MM.1S (cell line): Measurements from ENCODE around the gene PDE4A.

Experiments used
- CTCF ChIP-seq: fragments of 300-600 bp; sonication (generic); IDR thresholded peaks from 2 replicates; pipeline ENCODE4 v1.5.1; 2016; ENCODE audit warnings: antibody characterized with exemption, low read length, mixed read lengths
- EZH2 ChIP-seq: fragments of 300-600 bp; sonication (generic); optimal IDR thresholded peaks from 2 replicates; pipeline ENCODE3; 2017; ENCODE audit warnings: low read depth, mild to moderate bottlenecking, antibody characterized with exemption, low read length, mixed read lengths

GRCh38 chr19:10450853-10451609 is 30.7 kb downstream of the PDE4A start:
- TF ChIP-seq CTCF (no peak), EZH2 (no peak)
